Colon (tissue), 2 donors: ENCODE measurements around the gene PIK3R3.

Source experiments
- FAIRE-seq: peaks from 2 replicates; lab custom pipeline; 2012; peaks lifted over from hg19 to GRCh38; lab: Jason Lieb, UNC
- donor health status: control.
- donor health status: control.

PIK3R3 gene

DNA sequence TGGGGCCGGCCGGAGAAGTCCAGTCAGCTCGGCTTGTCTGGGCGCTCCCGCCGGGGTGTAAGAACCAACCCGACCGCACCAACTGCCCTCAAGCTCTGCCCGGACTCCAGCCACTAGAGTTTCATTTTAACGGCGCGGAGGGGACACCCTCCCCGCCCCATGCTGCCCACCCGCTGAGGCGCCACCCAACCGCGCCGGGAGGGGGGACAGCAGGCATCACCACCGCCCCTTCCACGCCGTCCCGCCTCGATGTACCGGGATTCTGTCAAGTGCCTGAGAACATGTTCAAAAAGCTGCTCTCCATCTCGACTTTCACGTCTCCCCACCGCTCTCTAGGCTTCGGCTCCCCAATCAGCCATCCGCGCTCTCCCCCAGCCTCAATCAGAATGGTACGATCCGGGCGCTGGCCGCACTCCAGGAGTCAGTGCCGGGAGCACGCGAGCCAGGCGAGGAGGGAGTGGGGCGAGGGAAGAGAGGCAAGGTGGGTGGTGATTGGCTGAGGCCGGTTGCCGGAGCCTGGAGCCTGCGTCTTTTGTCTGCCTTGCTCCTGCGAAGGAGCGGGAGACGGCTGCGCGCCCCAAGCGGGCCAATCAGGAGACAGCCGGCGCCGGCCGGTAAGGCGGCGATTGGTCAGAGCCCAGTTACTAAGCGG is at the start of gene PIK3R3:
TSS of gene PIK3R3 (minus strand) at position 101 of the 652 bp plus-strand sequence. CDS start 677 bp downstream, outside the sequence.
- FAIRE-seq = peak; percentile 5

DNA sequence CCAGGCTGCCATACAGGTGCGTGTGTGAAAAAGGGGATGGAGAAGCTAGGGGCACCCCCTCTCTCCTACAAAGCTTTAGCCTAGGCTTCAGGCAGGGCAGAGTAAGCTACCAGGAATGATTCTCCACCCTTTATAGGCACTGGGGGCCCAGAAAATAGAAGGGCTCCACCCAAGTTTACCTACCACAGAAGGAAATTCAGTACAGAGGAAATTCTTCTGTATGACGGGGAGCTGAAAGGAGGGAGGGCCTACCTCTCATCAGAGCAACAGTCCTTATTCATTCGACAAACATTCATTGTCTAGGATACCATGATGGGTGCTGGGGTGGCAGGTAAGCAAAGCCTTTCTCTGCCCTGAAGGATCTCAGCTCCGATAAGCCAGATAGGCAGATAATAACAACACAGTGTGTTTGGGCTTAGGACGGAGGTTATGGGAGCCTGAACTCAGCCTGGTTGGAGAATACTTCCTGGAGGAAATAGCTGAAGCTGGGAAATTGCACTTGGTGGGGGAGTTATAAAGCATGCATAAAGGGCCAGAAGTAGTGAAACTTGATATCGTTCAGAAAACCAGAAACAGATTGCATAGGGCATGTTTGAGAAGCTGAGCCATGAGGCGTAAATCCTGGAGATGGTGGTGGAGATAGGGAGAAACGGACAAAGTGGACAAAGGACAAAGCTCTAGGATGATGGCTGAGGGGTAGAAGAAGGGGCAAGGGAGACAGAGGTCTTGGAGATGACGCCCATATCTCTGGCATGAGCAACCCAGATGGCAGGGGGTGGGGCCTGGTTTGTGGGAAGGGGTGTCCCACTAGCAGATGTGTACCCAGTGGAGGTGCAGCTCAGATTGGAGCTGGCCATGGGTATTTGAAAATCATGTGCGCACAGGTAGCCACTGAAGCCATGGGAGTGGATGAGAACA is 49.2 kb upstream of the PIK3R3 start:
- no peak for FAIRE-seq

DNA sequence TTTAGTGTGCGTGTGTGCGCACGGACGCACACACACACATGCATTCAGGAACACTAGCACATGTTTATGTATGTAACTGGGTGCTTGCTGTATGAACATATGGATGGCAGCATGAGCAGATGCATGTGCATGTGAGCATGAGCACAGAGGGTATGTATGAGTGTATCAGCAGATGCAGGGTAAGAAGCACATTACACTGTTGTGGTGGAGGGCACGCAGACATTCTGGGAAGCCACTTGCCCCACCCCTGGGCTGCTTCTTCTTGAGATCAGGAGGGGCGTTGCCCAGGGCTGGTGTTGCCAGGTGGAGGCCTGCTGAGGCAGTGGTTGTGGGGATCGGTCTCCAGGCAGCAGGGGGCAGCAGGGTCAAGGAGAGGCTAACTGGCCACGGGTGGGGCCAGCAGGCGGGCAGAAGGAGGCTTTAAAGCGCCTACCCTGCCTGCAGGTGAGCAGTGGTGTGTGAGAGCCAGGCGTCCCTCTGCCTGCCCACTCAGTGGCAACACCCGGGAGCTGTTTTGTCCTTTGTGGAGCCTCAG is 47.7 kb upstream of the PIK3R3 start:
- no peak for FAIRE-seq

DNA sequence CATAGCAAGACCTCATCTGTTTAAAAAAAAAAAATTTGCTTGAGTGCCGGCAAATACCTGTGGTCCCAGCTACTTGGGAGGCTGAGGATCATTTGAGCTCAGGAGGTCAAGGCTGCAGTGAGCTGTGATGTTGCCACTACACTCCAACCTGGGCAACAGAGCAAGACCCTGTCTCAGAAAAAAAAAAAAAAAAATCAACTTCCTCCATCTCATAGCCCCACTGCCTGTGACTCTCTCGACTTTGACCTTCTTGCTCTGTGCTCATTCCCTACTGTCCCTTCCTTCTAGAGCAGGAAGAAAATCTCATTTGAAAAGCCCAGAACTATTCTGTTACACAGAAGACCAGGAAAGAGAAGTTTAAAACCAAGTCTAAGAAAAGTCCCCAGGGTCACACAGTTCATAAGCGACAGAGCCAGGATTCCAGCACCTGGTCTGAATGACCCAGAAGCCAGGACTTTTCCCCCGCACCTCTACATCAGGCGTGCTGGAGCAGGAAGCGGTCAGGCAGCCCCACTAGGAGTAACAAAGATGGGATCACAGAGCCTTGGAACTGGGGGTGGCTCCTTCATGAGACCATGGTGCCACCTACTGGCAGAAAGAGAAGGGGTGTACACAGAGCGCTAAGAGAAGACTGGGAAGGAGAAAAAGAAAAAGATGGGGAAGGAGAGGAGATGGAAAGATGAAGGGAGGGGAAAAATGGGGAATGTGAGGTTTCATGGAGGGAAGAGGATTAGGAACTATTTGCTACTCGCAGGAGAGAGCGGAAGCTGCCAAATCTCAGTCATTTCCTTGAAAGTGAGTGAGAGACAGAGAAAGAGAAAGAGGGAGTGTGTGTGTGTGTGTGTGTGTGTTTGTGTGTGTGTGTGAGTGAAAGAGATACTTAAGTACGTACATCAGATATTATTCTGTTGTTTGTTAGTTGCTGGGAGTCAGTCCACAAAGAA is 47.0 kb upstream of the PIK3R3 start:
- FAIRE-seq = no peak

DNA sequence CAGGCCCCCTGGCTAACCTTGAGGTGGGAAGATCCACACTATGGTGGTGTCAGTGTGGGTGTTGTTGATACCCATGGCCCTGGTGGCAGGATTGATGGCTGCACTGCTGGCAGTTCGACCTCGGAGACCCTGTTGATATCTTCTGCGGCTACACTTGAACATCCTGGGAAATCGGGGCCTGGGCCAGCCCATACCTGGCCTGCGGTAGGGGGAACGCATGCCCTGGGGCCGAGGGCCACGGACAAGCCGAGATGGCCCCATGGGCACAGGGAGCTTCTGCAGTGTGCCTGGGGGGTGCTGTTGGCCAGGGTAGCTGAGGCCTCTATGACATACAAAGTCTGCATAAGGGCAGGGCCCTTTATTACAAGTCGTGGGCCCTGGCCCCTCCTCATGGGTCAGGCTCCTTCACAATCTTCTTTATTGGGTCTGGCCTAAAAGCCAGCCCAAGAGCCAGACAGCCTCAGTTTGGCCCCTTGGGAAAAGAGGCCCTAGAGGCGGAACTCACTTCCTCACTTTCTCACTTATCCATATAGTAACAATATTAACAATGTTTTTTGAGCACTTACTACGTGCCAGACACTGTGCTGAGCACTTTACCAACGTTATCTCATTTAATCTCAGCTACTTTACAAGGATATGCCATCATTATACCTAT is 43.9 kb upstream of the PIK3R3 start, which contains the start of gene P3R3URF:
TSS of gene P3R3URF (minus strand) at position 278 of the 655 bp plus-strand sequence. CDS start at position 261, 17 bp downstream.
- no peak for FAIRE-seq

DNA sequence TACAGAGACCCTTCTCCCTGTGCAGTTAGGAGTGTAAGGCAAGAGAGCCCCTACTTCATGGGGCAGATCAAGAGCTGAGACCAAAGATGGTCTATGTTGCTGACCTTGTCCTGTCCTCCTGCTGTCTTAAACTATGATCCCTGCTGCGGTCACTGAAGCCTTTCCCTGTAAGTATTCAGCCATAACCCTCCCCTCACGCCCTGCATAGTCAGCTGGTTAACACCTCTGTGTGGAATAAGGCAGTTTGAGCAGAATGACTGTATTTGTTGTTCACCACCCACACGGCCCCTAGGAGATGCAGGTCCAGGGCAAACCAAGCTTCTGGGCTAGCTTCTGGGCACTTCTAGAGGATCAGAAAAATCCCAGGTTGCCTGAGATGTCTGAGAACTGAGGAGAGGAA is 42.8 kb upstream of the PIK3R3 start:
- no peak for FAIRE-seq

DNA sequence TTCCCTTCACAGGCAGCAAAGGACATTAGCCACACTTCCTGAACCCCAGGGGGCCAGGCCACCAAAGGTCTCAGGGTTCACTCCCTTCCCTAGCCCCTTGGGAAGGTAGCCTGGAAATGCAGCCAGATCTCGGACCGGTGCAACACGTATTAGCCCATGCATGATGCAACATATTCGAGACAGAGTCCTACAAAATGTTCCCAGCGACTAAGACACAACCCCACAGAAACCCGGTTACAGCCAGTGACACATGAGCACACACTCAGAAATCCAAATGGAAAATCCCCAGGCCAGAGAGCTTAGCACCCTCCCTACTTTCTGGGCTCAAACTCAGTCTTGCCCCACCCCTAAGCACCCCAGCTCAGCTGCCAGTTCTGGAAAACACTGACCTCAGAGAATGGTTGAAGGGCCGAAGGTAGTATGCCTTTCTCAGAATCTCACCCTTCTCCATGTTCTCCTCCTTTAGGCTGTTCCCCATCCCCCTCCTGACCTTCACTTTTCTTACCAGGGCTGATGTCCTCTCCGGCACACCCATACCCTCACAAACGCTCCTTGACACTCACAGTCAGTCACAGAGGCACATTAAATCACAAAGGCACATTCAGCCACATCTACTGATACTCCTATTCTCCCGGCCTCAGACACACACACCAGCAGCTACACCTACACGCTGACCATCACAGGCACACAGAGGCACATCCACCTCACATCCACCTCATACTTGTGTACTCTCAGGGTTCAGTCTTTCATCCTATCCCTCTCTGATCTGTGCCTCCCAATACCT is 42.2 kb upstream of the PIK3R3 start, which contains the start of gene TSPAN1:
TSS of gene TSPAN1 (plus strand) at position 640 of the 784 bp plus-strand sequence. CDS start 6,021 bp downstream, outside the sequence.
- FAIRE-seq = no peak

DNA sequence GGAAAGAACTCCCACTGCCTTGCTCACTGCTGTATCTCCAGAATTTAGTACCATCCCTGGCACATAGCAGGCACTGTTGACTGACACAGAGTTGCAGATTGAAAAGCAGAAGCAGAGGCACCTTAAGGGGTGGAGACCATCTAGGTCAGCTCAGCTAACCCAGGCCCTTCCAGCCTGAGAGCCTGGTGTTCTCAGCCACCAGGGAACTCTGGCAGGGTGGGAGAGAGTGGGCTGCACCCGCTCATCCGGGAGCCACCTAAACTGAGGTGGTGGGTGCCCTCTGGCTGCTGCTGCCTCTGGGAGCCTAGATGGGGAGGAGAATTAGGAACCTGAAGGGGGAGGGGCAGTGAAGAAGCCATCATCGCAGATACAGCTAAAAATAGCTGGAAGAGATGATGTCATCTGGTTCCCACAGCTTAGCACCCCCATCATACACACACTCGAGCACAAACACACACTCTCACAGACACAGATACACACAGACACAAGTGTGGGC is 41.0 kb upstream of the PIK3R3 start:
- FAIRE-seq = no peak

DNA sequence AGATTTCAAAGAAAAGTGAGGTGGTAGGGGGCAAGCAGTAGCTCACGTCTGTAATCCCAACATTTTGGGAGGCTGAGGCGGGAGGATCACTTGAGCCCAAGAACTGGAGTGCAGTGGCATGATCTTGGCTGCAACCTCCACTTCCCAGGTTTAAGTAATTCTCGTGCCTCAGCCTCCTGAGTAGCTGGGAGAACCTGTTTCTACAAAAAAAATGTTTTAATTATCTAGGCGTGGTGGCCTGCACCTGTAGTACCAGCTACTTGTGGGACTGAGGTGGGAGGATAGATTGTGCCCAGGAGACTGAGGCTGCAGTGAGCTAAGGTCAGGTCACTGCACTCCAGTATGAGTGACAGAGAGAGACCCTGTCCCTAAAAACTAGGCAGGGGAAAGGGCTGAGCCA is 39.9 kb upstream of the PIK3R3 start:
- no peak for FAIRE-seq

DNA sequence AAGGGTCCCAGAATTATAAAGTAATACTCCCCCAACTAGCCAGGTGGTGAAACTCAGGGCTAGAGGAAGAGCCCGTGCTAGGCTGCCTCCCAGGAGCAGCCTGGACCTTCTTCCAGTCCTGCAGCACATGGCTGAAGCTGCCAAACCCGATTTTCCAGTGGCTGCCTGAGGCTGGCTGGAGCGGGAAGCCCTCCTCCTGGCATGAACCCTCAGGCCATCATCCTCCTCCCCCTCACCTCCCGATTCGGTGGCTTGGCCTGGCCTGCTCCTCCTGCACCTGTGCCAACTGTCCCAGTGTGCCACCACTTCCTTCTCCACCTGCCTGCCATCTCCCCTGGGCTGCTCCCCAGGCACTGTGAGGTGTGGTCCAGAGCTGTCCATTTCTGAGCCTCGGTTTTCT is 39.4 kb upstream of the PIK3R3 start:
- FAIRE-seq = no peak

DNA sequence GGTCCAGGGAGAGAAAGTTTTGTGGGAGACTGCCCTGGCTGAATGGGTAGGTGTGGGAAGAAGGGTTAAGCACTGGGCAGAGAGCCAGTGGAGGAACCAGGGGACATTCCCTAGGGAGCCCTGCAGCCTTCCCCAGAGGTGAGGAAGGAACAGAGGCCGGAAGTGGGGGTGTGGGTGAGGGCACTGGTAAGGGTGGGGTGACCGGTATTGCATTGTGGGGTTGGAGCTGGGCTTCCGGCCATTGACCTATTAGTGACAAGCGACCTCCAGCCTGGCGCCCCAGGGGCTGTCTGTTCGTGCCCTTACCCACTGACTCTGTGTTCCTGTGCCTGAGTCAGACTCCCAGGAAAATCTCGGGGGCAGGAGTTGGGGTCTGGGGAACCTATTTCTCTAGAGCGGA is 38.9 kb upstream of the PIK3R3 start:
- FAIRE-seq = no peak

DNA sequence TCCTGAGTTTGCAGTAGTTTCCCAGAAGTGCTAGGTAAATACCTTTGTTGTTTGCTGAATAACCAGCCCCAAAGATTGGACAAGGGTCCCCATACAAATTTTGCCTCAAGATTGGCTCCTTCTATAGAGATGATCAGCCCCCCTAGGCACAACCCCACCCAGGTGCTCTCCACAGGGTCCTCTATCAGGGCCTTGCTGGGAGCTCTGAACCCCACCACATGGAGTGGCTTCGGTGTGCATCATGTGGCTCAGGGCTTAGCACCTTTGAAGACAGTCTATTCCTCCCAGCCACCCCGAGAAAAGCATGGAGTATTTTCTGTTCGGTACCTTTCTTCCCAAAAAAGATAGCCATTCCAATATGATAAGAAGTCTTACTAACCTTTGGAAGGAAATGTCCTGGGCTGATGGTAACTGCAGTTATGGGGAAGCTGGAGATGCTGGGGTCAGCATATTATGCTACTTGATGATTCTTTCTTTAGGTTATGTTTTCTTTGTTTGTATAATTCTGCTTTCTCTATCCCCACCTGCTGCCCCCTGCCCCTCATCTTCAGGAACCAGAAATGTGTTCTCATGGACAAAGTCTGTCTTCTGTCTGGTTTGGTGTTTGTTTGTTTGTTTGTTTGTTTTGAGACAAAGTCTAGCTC is 37.5 kb upstream of the PIK3R3 start:
- FAIRE-seq = no peak

DNA sequence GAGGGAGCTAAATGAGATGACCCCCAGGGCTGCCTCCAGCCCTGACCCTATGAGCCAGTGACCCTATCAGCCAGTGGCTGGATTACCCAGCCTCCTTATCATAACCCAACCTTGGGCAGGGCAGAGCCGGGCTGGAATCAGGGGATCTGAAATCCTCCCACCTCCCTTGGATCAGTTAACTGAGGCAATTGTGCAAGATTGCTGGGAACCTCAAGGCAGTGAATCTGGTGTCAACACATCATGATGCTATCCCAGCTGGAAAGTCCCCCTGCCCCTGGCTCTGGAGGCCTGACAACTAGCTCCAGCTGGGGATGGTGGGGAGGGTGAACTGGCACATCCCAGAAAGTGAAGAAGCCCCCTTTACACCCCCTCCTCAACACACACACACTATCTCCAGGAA is 36.0 kb upstream of the PIK3R3 start:
- no peak for FAIRE-seq

DNA sequence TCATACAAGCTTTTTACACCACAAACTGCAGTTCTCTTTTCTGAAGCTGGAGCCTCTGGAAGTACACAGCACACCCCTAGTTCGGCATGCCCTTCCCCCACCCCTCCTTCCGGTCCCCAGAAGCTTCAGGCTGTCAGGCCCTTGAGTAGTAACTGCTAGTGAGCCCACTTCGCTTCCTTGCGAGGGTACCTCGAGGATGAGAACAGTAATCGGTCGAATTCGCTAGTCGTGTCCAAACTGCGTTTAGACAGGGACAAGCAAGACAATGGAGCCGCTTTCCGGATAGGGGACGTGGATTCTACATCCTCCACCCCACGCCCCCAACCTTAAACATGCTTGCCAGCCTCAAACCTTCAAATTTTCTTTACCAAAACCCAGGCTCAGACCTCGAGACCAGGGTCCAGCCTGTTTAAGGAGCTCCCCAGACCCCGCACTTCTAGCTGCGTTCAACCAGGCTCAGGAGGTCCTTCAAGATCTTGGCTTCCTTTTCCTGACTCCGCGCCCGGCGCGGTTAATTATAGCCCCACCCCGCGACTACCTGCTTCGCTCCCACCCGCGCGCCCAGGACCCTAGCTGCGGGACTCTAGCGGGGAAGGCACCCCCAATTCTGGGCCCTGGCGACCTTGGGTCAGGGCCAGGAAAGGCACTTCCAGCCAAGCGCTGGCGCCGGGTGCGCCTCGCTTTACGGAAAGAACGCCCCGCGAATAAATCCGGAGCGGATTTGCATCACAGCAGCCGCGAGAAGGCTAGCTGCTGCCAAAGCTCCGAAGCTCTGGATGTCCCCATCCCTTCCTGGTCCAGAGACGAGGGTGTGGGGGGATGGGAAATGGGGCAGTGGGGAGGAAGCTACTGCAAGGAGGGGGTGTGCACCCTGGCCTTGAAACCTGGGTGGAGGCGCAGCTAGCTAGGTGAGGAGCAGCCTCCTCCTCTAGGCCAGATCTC is 34.4 kb upstream of the PIK3R3 start:
- FAIRE-seq = no peak

DNA sequence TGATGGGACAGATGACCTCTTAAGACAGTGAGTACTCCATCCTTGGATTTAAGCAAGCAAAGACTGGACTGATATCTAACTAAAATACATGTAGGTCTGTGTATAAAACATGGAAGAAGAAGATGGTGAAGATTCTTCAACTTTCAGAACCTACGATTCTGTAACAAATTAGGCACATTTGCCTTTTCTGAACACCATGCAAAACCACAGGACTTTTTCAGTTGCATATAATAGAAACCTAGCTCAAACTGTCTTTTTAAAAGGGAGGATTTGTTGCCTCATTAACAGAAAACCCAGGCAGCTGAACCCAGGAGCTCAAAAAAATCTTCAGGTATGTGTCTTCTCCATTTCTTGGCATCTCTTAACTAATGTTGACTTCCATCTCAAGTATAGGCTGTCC is 27.8 kb upstream of the PIK3R3 start:
- FAIRE-seq = no peak

DNA sequence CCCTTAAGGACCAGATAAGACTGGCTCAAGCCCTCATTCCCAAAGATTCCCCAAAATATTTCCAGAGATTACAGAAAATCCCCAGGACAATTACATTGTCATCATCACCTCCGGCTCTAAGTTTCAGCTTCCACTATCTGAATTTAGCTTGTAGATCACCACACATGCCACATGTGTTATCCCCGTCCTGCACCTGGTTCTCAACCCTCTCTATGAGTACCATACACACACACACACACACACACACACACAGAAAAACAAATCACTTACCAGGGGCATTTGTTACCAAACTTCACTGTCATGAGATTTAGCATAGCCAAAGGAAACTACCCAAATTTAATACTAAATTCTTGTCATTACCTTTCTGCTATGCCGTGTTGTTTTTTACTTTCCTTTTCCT is 27.1 kb upstream of the PIK3R3 start:
- FAIRE-seq = no peak

DNA sequence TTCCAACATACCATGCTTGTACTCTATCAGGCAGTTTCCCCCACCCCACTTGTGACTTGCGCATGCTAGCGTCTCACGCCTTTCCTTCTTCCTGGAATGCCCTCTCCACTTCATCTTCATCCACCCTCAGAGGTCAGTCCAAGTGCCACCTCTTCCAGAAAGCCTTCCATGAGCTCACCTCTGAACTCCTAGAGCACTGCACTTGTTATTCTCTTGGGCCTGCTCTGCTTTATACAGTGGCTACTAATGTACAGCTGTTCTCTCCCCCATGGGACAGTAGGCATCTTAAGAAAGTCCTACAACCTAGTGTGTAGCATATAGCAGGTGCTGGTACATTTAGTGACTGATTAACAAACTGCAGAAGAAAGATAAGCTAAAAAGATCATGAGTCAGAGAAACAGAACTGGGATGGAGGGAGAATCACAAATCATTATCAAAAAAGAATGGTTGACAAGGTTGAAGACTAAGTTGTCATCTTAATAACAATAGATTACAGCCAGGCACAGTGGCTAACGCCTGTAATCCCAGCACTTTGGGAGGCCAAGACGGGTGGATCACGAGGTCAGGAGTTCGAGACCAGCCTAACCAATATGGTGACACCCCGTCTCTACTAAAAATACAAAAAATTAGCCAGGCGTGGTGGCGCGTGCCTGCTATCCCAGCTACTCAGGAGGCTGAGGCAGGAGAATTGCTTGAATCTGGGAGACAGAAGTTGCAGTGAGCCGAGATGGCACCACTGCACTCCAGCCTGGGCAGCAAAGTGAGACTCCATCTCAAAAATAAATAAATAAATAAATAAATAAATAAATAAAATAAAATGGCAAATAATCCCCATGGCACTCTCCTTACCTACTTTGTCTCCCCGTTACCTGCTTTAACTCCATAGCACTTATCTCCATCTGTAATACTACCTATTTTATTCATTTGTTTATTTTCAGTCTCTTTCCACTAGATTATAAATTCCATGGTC is 26.2 kb upstream of the PIK3R3 start:
- no peak for FAIRE-seq
